CD14-positive monocyte (primary cell): ENCODE measurements around the gene NUDT8. TPM values are rescaled to one million over a fixed set of nuclear protein-coding genes. Genes with fewer than 3 reads are reported as not detected.

Source experiments
- DNase-seq, 3 donors: peaks; one replicate each; pipeline ENCODE4 v3.0.0-alpha.2; 2011 to 2022
- H2AFZ ChIP-seq: 2 replicates; pipeline ENCODE4 v1.6.0; 2012; ENCODE audit warnings: mild to moderate bottlenecking, low read depth, low read length, inconsistent platforms; ENCODE audit not compliant: insufficient read depth, poor library complexity, severe bottlenecking
- H3K27ac ChIP-seq, 2 donors: 1 replicate in 1 of 2; 2 replicates in 1 of 2; pipeline ENCODE4 v1.5.1; 2012 to 2013; ENCODE audit warnings: low read length in 2 of 2, control low read depth in 1 of 2, inconsistent platforms in 1 of 2, low read depth in 1 of 2, mild to moderate bottlenecking in 1 of 2
- H3K27me3 ChIP-seq, 2 donors: one replicate each; pipeline versions ENCODE4 v1.6.0 to v1.6.1; 2011 to 2013; ENCODE audit warnings: low read length in 2 of 2; ENCODE audit not compliant: control insufficient read depth in 2 of 2, insufficient read depth in 2 of 2
- H3K36me3 ChIP-seq, 2 donors: replicated peaks in 1 of 2; 1 replicate in 1 of 2; 2 replicates in 1 of 2; pipeline versions ENCODE4 v1.5.1 to v1.6.1; 2012 to 2013; ENCODE audit warnings: low read length in 2 of 2, control low read depth in 1 of 2, inconsistent platforms in 1 of 2, mild to moderate bottlenecking in 1 of 2; ENCODE audit not compliant: insufficient read depth in 2 of 2, control insufficient read depth in 1 of 2
- H3K4me1 ChIP-seq, 2 donors: 1 replicate in 1 of 2; 2 replicates in 1 of 2; pipeline versions ENCODE4 v1.5.1 to v1.6.1; 2012 to 2013; ENCODE audit warnings: low read length in 2 of 2, control low read depth in 1 of 2, inconsistent platforms in 1 of 2, mild to moderate bottlenecking in 1 of 2, moderate library complexity in 1 of 2; ENCODE audit not compliant: insufficient read depth in 2 of 2, control insufficient read depth in 1 of 2
- H3K4me2 ChIP-seq: replicated peaks from 2 replicates; pipeline ENCODE3; 2012; ENCODE audit warnings: low read length, moderate library complexity, mild to moderate bottlenecking; ENCODE audit not compliant: poor library complexity, severe bottlenecking; ENCODE audit errors: extremely low read depth
- H3K4me3 ChIP-seq, 3 experiments: fragments of 200-600 bp in 1 of 3; sonication (generic) in 1 of 3; replicated peaks in 1 of 3; 1 replicate in 2 of 3; 2 replicates in 1 of 3; pipeline ENCODE4 v1.5.1; 2011 to 2013; ENCODE audit warnings: low read length in 3 of 3, mild to moderate bottlenecking in 3 of 3, control low read depth in 2 of 3, low read depth in 2 of 3, inconsistent platforms in 1 of 3, moderate library complexity in 1 of 3
- H3K79me2 ChIP-seq: 2 replicates; pipeline ENCODE4 v1.6.0; 2012; ENCODE audit warnings: mild to moderate bottlenecking, control low read depth, inconsistent platforms, low read length, moderate library complexity; ENCODE audit not compliant: insufficient read depth
- H3K9ac ChIP-seq: 2 replicates; pipeline ENCODE4 v1.6.0; 2017; ENCODE audit warnings: low read length, mild to moderate bottlenecking; ENCODE audit not compliant: insufficient read depth, poor library complexity, severe bottlenecking
- H3K9me3 ChIP-seq, 2 donors: replicated peaks in 1 of 2; 1 replicate in 1 of 2; 2 replicates in 1 of 2; pipeline versions ENCODE4 v1.5.1 to v1.6.1; 2012 to 2013; ENCODE audit warnings: low read length in 2 of 2, control low read depth in 1 of 2; ENCODE audit not compliant: control insufficient read depth in 1 of 2, insufficient read depth in 1 of 2
- H4K20me1 ChIP-seq: 2 replicates; pipeline ENCODE4 v1.6.0; 2012; ENCODE audit warnings: mild to moderate bottlenecking, low read length, control low read depth, moderate library complexity; ENCODE audit not compliant: insufficient read depth
- H3K27ac Mint-ChIP-seq, 7 donors: one replicate each; pipeline ENCODE4 v1.8.0; 2020; ENCODE audit warnings: mild to moderate bottlenecking in 7 of 7, mixed read lengths in 7 of 7, moderate library complexity in 6 of 7, inconsistent platforms in 2 of 7
- H3K27me3 Mint-ChIP-seq, 3 donors: one replicate each; pipeline ENCODE4 v1.8.0; 2021 to 2022; ENCODE audit warnings: low read depth in 3 of 3, mild to moderate bottlenecking in 3 of 3, mixed read lengths in 3 of 3, moderate library complexity in 3 of 3, inconsistent platforms in 1 of 3
- H3K36me3 Mint-ChIP-seq, 2 donors: one replicate each; pipeline ENCODE4 v1.8.0; 2020; ENCODE audit warnings: mixed read lengths in 2 of 2, inconsistent platforms in 1 of 2, mild to moderate bottlenecking in 1 of 2
- H3K4me1 Mint-ChIP-seq: one replicate; pipeline ENCODE4 v1.8.0; 2020; ENCODE audit warnings: mild to moderate bottlenecking, mixed read lengths
- H3K4me3 Mint-ChIP-seq, 2 donors: one replicate each; pipeline ENCODE4 v1.8.0; 2020; ENCODE audit warnings: mild to moderate bottlenecking in 2 of 2, mixed read lengths in 2 of 2, moderate library complexity in 1 of 2
- H3K9me3 Mint-ChIP-seq, 7 donors: one replicate each; pipeline ENCODE4 v1.8.0; 2020 to 2022; ENCODE audit warnings: mixed read lengths in 7 of 7, mild to moderate bottlenecking in 6 of 7, moderate library complexity in 6 of 7, inconsistent platforms in 2 of 7
- CTCF ChIP-seq: fragments of 200-600 bp; IDR thresholded peaks from one replicate; pipeline ENCODE4 v1.8.0; 2022; ENCODE audit warnings: antibody characterized with exemption, mild to moderate bottlenecking
- WGBS: methylation state at CpG from one replicate; pipeline ENCODE4 v1.1.5; 2013; ENCODE audit warnings: missing lambda C conversion rate; ENCODE audit not compliant: insufficient coverage; 5-methylcytosine and 5-hydroxymethylcytosine counted together
- intact Hi-C, 2 donors: fragments of 100-400 bp; cut with micrococcal nuclease; formaldehyde crosslinking; loops; one replicate each; pipeline versions ENCODE4 v1.15.0 to v1.15.1; 2023
- polyA plus RNA-seq, 3 donors: library from polyadenylated mRNA; depleted of rRNA in 1 of 3; unstranded in 2 of 3; stranded (reverse) in 1 of 3; fragments of 300-500 nt in 2 of 3; fragments of >200 nt in 1 of 3; fragmentation: Illumina TruSeq in 2 of 3; gene quantifications; 1 replicate in 2 of 3; 2 replicates in 1 of 3; pipeline ENCODE4 v1.2.3, GENCODE V29; 2012 to 2021

The NUDT8 gene
- polyA plus RNA-seq, 3 donors = 0.92 to 1.4 (median 1.3) TPM

GRCh38 chr11:67617243-67617953 lies 12.3 kb downstream of the NUDT8 start:
- Histone ChIP-seq H3K4me2 (no peak overlapping the region), H3K36me3 (peaks cover 3 to 4% of the 10 kb centered on the region in 2 donors), H3K4me1 (peaks cover 19 to 24% of the 10 kb centered on the region in 2 donors), H3K27ac (no peak overlapping the region), H4K20me1 (no peaks in the 10 kb centered on the region), H3K9ac (no peak overlapping the region), H3K9me3 (no peaks in the 10 kb centered on the region), H3K27me3 (peaks cover 0 to 17% of the 10 kb centered on the region in 2 donors), H3K4me3 (no peak overlapping the region), H3K79me2 (no peaks in the 10 kb centered on the region), H2AFZ (no peak overlapping the region)
- intact Hi-C loops = no loop called here
- Mint-ChIP-seq H3K4me3 (peak overlapping the region in 1 of 2 donors; percentile 35), H3K9me3 (peaks cover 0 to 7% (median 2%) of the 10 kb centered on the region in 7 donors), H3K36me3 (peaks cover 2 to 3% of the 10 kb centered on the region in 2 donors), H3K4me1 (peaks cover 18% of the 10 kb centered on the region), H3K27ac (no peak overlapping the region), H3K27me3 (peaks cover 21 to 26% (median 25%) of the 10 kb centered on the region in 3 donors)
- WGBS = 98% methylated on average over 5 of the region's 7 CpGs
- TF ChIP-seq CTCF = no peak
- no peak for DNase-seq

GRCh38 chr11:67616431-67617242 lies 13.1 kb downstream of the NUDT8 start:
- Mint-ChIP-seq H3K4me3 (peak overlapping the region in 1 of 2 donors; percentile 48), H3K36me3 (peaks cover 10% of the 10 kb centered on the region in 2 donors), H3K9me3 (peaks cover 0 to 7% (median 2%) of the 10 kb centered on the region in 7 donors), H3K4me1 (peaks cover 18% of the 10 kb centered on the region), H3K27me3 (peaks cover 21 to 26% (median 25%) of the 10 kb centered on the region in 3 donors), H3K27ac (peak overlapping the region in 1 of 7 donors; percentile 28)
- Histone ChIP-seq H4K20me1 (no peaks in the 10 kb centered on the region), H3K9ac (no peak overlapping the region), H3K27ac (no peak overlapping the region), H3K79me2 (no peaks in the 10 kb centered on the region), H3K4me1 (peaks cover 19 to 24% of the 10 kb centered on the region in 2 donors), H3K36me3 (peaks cover 10% of the 10 kb centered on the region in 2 donors), H3K27me3 (peaks cover 0 to 17% of the 10 kb centered on the region in 2 donors), H3K4me2 (no peak overlapping the region), H2AFZ (no peak overlapping the region), H3K4me3 (no peak overlapping the region), H3K9me3 (no peaks in the 10 kb centered on the region)
- intact Hi-C loops = no loop called here
- 80% methylated on average over 7 of the region's 11 CpGs for WGBS
- DNase-seq = no peak
- TF ChIP-seq CTCF = no peak
